ENCODE results near the gene LUC7L. TPM values are rescaled to one million over a fixed set of nuclear protein-coding genes. Genes with fewer than 3 reads are reported as not detected.

The LUC7L gene
- total RNA-seq, 1 experiment from 2014 or later: 137 TPM

DNA sequence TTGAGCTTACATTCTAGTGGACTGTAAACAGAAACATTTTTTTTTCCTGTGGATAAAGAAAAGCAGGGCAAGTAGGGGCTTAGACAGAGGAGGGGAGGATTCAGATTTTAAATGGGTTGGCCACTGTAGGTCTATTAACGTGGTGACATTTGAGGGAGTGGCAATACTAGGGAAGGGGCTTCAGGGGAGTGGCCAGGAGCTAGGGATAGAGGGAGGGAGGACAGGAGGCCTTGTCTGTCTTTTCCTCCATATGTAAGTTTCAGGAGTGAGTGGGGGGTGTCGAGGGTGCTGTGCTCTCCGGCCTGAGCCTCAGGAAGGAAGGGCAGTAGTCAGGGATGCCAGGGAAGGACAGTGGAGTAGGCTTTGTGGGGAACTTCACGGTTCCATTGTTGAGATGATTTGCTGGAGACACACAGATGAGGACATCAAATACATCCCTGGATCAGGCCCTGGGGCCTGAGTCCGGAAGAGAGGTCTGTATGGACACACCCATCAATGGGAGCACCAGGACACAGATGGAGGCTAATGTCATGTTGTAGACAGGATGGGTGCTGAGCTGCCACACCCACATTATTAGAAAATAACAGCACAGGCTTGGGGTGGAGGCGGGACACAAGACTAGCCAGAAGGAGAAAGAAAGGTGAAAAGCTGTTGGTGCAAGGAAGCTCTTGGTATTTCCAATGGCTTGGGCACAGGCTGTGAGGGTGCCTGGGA is 70.0 kb downstream of the LUC7L start:
- Mint-ChIP-seq H3K4me1 (peaks cover 9% of the 10 kb centered on the region in 2 experiments), H3K27ac (no peak overlapping the region), H3K9me3 (peaks cover 5 to 9% of the 10 kb centered on the region in 2 experiments; a peak in 3 of 5 replicates), H3K27me3 (ENCODE audit: low read depth) (peaks cover 72% of the 10 kb centered on the region), H3K36me3 (ENCODE audit: insufficient read depth in 1 of 3, low read depth in 3 of 3) (no peaks in the 10 kb centered on the region), H3K4me3 (no peak overlapping the region)
- TF ChIP-seq, protein P1, sequence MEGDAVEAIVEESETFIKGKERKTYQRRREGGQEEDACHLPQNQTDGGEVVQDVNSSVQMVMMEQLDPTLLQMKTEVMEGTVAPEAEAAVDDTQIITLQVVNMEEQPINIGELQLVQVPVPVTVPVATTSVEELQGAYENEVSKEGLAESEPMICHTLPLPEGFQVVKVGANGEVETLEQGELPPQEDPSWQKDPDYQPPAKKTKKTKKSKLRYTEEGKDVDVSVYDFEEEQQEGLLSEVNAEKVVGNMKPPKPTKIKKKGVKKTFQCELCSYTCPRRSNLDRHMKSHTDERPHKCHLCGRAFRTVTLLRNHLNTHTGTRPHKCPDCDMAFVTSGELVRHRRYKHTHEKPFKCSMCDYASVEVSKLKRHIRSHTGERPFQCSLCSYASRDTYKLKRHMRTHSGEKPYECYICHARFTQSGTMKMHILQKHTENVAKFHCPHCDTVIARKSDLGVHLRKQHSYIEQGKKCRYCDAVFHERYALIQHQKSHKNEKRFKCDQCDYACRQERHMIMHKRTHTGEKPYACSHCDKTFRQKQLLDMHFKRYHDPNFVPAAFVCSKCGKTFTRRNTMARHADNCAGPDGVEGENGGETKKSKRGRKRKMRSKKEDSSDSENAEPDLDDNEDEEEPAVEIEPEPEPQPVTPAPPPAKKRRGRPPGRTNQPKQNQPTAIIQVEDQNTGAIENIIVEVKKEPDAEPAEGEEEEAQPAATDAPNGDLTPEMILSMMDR (conservative IDR thresholded peaks at IDR 0.05): no peak
- H3K4ac ChIP-seq (ENCODE audit: low read depth, low read length): no peak overlapping the region
- H4K20me1 ChIP-seq (ENCODE audit: control insufficient read depth, insufficient read depth, insufficient read length): no peaks in the 10 kb centered on the region
- WGBS (ENCODE audit: extremely low coverage, insufficient read length, low lambda C conversion rate): no CpG with 5 or more reads among the region's 6 CpGs
- H3K23ac ChIP-seq (ENCODE audit: insufficient read length, low read depth, low read length): no peak overlapping the region
- H4K5ac ChIP-seq (ENCODE audit: insufficient read length, low read depth, low read length): no peak overlapping the region
- no peak overlapping the region for H3K14ac ChIP-seq (ENCODE audit: insufficient read depth, low read length)
- H2BK15ac ChIP-seq (ENCODE audit: low read depth, low read length): no peak overlapping the region
- no peak overlapping the region for H3K27ac ChIP-seq (ENCODE audit: insufficient read length, low read depth, low read length)
- no peaks in the 10 kb centered on the region for H3K79me2 ChIP-seq (ENCODE audit: insufficient read depth, low read length)
- no peak overlapping the region for H2BK5ac ChIP-seq (ENCODE audit: insufficient read length, low read length)
- no peak for DNase-seq
- H2BK20ac ChIP-seq (ENCODE audit: low read depth, low read length, poor library complexity, severe bottlenecking): no peak overlapping the region
- no peak overlapping the region for H3T11ph ChIP-seq (ENCODE audit: low read length)
- peaks cover 6% of the 10 kb centered on the region for H3K23me2 ChIP-seq (ENCODE audit: insufficient read length, low read depth, low read length, poor library complexity, severe bottlenecking)
- peaks cover 9% of the 10 kb centered on the region; the same call in 1 of the 2 replicates for H3K27me3 ChIP-seq (ENCODE audit: insufficient read depth, low read length)
- H3K18ac ChIP-seq (ENCODE audit: insufficient read length, low read depth, low read length): no peak overlapping the region
- no peak overlapping the region for H3K56ac ChIP-seq (ENCODE audit: insufficient read length, low read depth, low read length)
- H3K4me2 ChIP-seq (ENCODE audit: insufficient read depth, insufficient read length, low read length): no peak overlapping the region
- H3K4me1 ChIP-seq (ENCODE audit: insufficient read depth, low read length): no peaks in the 10 kb centered on the region
- H4K91ac ChIP-seq (ENCODE audit: insufficient read length, low read depth, low read length): no peak overlapping the region
- no peaks in the 10 kb centered on the region for H3K9me3 ChIP-seq (ENCODE audit: control insufficient read depth, low read depth, low read length)
- H2AK5ac ChIP-seq (ENCODE audit: insufficient read length, low read length): no peak overlapping the region
- no peak overlapping the region for H4K8ac ChIP-seq (replicated peaks; ENCODE audit: insufficient read length, low read depth, low read length)
- H2BK120ac ChIP-seq (ENCODE audit: low read depth, low read length, poor library complexity, severe bottlenecking): no peak overlapping the region
- H3K9ac ChIP-seq (ENCODE audit: extremely low read depth, insufficient read length, low read length): no peak overlapping the region
- H2BK12ac ChIP-seq (ENCODE audit: insufficient read length, low read depth, low read length): no peak overlapping the region
- no peaks in the 10 kb centered on the region for H3K79me1 ChIP-seq (ENCODE audit: insufficient read depth, low read depth, low read length, poor library complexity, severe bottlenecking)
- no peak overlapping the region for H2AFZ ChIP-seq (ENCODE audit: low read length)
